ENCODE measurements around the gene FCSK.

FCSK gene

DNA sequence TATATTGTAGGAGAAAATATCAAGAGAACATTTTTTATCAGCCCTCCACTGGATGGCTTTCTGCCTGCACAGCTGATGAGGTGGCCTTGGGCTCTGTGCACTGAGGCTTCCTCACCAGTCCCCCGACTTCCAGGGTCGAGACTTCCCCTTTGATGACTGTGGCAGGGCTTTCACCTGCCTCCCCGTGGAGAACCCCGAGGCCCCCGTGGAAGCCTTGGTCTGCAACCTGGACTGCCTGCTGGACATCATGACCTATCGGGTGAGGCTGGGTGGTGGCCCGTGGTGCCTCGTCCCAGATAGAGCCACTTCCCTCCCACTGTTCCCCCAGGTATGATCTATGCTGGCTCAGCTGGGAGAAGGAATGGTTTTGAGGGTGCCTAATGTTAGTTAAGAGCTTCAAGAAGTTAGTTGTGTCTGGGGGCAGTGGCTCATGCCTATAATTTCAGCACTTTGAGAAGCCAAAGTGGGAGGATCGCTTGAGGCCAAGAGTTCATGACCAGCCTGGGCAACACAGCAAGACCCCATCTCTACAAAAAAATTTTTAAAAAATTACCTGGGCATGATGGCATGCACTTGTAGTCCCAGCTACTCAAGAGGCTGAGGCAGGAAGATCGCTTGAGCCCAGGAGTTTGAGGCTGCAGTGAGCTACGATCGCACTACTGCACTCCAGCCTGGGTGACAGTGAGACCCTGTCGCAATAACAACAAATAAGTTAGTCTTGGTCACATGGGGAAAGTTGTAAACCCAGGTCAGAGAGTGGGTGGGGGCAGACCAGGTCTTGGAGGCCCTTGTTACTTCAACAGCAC, 11.8 kb downstream of the FCSK start:
- Histone ChIP-seq H3K4me1 (ENCODE audit: insufficient read depth, low read length) (no peaks in the 10 kb centered on the region), H3K9me3 (ENCODE audit: insufficient read depth, low read depth, low read length) (no peaks in the 10 kb centered on the region), H3K36me3 (ENCODE audit: insufficient read depth, low read depth, low read length) (no peaks in the 10 kb centered on the region), H3K27ac (ENCODE audit: low read length) (no peak overlapping the region), H3K9ac (ENCODE audit: low read depth, low read length) (no peak overlapping the region), H3K27me3 (ENCODE audit: insufficient read depth, low read length) (no peaks in the 10 kb centered on the region), H3K4me3 (ENCODE audit: low read length) (no peak overlapping the region)

DNA sequence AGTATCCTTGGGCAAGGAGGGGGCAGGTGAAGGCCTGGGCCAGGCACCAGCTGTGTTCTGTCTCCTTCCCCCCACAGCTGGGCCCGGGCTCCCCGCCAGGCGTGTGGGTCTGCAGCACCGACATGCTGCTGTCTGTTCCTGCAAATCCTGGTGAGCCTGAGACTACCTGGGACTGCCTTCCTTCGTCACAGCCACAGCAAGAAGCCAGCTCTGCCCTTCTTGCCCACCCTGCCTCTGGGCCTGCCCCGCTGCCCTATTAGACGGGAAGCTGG, 12.3 kb downstream of the FCSK start:
- Histone ChIP-seq H3K27me3 (ENCODE audit: insufficient read depth, low read length) (no peaks in the 10 kb centered on the region), H3K36me3 (ENCODE audit: insufficient read depth, low read depth, low read length) (no peaks in the 10 kb centered on the region), H3K9ac (ENCODE audit: low read depth, low read length) (no peak overlapping the region), H3K27ac (ENCODE audit: low read length) (no peak overlapping the region), H3K4me1 (ENCODE audit: insufficient read depth, low read length) (no peaks in the 10 kb centered on the region), H3K9me3 (ENCODE audit: insufficient read depth, low read depth, low read length) (no peaks in the 10 kb centered on the region), H3K4me3 (ENCODE audit: low read length) (no peak overlapping the region)

DNA sequence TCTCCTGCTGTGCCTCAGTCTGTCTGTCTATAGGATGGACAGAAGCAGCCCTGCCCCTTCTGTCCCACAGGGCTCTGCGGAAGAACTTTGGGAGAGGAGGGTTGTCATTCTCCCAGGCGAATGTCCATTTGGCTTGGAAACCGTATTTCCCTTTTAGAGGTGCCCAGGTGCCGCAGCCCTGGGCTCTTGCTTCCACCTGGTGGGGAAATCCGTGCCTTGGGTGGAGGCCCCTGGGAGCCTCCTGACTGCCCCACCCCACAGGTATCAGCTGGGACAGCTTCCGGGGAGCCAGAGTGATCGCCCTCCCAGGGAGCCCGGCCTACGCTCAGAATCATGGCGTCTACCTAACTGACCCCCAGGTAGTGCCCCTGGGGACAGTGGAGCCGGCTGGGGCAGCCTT, 12.7 kb downstream of the FCSK start:
- H3K27ac ChIP-seq (ENCODE audit: low read length) = no peak overlapping the region
- H3K9ac ChIP-seq (ENCODE audit: low read depth, low read length) = no peak overlapping the region
- no peaks in the 10 kb centered on the region for H3K36me3 ChIP-seq (ENCODE audit: insufficient read depth, low read depth, low read length)
- H3K9me3 ChIP-seq (ENCODE audit: insufficient read depth, low read depth, low read length) = no peaks in the 10 kb centered on the region
- H3K4me1 ChIP-seq (ENCODE audit: insufficient read depth, low read length) = no peaks in the 10 kb centered on the region
- H3K4me3 ChIP-seq (ENCODE audit: low read length) = no peak overlapping the region
- no peaks in the 10 kb centered on the region for H3K27me3 ChIP-seq (ENCODE audit: insufficient read depth, low read length)

DNA sequence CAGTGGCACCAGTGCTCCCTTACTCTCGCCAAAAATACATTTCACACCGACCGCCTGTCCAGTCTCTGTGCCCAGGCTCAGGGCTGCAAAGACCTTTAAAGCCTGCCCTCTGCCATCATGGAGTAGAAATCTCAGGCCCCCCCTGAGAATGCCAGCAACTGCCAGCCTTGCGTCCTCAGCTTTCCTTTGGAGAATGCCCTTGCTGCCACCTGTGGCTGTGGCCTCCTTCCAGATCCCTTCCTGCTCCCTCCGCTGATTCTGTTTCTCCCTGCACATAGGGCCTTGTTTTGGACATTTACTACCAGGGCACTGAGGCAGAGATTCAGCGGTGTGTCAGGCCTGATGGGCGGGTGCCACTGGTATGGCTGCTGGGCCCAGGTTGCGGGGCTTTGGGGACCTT, 13.2 kb downstream of the FCSK start:
- no peak overlapping the region for H3K9ac ChIP-seq (ENCODE audit: low read depth, low read length)
- no peak overlapping the region for H3K27ac ChIP-seq (ENCODE audit: low read length)
- H3K4me1 ChIP-seq (ENCODE audit: insufficient read depth, low read length) = no peaks in the 10 kb centered on the region
- H3K9me3 ChIP-seq (ENCODE audit: insufficient read depth, low read depth, low read length) = no peaks in the 10 kb centered on the region
- H3K27me3 ChIP-seq (ENCODE audit: insufficient read depth, low read length) = no peaks in the 10 kb centered on the region
- no peaks in the 10 kb centered on the region for H3K36me3 ChIP-seq (ENCODE audit: insufficient read depth, low read depth, low read length)
- no peak overlapping the region for H3K4me3 ChIP-seq (ENCODE audit: low read length)

DNA sequence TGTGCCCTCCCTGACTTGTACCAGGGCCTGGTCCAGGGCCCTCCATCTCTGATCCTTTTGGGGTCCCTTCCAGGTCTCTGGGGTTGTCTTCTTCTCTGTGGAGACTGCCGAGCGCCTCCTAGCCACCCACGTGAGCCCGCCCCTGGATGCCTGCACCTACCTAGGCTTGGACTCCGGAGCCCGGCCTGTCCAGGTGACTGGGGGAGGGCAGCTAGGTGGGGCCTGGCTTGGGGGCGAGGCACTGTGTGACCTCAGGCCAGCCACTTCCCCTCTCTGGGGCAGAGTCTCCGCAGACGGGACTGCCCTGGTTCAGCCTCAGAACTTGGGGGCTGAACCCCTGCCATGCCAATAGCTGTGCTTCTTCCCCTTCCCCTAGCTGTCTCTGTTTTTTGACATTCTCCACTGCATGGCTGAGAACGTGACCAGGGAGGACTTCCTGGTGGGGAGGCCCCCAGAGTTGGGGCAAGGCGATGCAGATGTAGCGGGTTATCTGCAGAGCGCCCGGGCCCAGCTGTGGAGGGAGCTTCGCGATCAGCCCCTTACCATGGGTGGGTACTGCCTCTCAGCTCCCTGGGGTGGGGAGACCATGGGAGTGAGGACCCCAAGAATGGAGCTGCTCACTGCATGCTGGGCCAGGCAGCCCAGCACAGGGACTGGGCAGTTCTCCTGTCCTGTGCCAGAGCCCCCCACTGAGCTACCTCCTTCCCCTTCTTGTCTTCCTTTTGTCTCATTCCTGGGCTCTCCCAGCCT, 14.6 kb downstream of the FCSK start:
- no peaks in the 10 kb centered on the region for H3K36me3 ChIP-seq (ENCODE audit: insufficient read depth, low read depth, low read length)
- no peak overlapping the region for H3K27ac ChIP-seq (ENCODE audit: low read length)
- no peaks in the 10 kb centered on the region for H3K9me3 ChIP-seq (ENCODE audit: insufficient read depth, low read depth, low read length)
- H3K4me3 ChIP-seq (ENCODE audit: low read length) = no peak overlapping the region
- H3K27me3 ChIP-seq (ENCODE audit: insufficient read depth, low read length) = no peaks in the 10 kb centered on the region
- H3K9ac ChIP-seq (ENCODE audit: low read depth, low read length) = no peak overlapping the region
- H3K4me1 ChIP-seq (ENCODE audit: insufficient read depth, low read length) = no peaks in the 10 kb centered on the region

DNA sequence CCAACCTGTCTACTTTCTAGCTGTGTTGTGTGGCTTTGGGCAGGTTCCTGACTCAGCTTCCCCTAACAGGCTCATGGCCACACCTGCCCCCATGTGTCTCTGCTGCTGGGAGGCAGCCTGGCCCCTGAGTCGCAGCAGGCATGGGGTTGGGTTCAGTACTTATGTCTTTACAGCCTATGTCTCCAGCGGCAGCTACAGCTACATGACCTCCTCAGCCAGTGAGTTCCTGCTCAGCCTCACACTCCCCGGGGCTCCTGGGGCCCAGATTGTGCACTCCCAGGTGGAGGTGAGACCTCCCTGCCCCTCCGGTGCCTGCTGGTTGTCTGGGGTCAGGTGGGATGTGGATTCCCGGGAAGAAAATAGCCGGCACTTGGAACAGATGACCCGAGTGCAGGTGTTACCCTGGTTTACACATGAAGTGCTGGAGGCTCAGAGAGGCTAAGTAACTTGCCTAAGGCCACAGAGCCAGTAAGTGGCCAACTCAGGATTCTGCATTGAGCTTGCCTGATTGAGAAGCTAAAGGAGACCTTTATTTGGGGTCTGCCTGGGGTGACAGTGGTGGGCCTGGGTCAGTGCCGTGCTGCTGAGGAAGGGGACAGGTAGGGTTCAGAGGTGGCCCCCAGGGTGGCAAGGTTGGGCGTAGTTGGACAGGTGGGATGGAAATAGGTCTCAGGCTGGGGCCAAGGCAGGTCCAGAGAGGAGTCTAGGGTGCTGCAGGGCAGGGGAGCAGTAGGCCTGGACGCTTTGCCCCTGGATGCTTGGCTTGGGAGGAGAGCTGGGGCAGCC, 15.9 kb downstream of the FCSK start:
- no peaks in the 10 kb centered on the region for H3K27me3 ChIP-seq (ENCODE audit: insufficient read depth, low read length)
- H3K36me3 ChIP-seq (ENCODE audit: insufficient read depth, low read depth, low read length) = no peaks in the 10 kb centered on the region
- H3K4me3 ChIP-seq (ENCODE audit: low read length) = no peak overlapping the region
- no peak overlapping the region for H3K27ac ChIP-seq (ENCODE audit: low read length)
- no peak overlapping the region for H3K9ac ChIP-seq (ENCODE audit: low read depth, low read length)
- no peaks in the 10 kb centered on the region for H3K4me1 ChIP-seq (ENCODE audit: insufficient read depth, low read length)
- no peaks in the 10 kb centered on the region for H3K9me3 ChIP-seq (ENCODE audit: insufficient read depth, low read depth, low read length)

DNA sequence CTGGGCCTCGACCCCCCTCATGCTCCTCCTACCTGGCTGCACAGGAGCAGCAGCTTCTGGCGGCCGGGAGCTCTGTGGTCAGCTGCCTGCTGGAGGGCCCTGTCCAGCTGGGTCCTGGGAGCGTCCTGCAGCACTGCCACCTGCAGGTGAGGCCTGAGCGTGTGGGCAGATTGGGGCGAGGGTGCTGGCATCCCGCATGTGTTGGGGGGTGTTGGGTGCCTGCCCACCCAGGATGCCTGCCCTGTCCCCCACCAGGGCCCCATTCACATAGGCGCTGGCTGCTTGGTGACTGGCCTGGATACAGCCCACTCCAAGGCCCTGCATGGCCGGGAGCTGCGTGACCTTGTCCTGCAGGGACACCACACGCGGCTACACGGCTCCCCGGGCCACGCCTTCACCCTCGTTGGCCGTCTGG, 16.5 kb downstream of the FCSK start:
- Histone ChIP-seq H3K4me1 (ENCODE audit: insufficient read depth, low read length) (no peaks in the 10 kb centered on the region), H3K4me3 (ENCODE audit: low read length) (no peak overlapping the region), H3K27me3 (ENCODE audit: insufficient read depth, low read length) (no peaks in the 10 kb centered on the region), H3K9me3 (ENCODE audit: insufficient read depth, low read depth, low read length) (no peaks in the 10 kb centered on the region), H3K9ac (ENCODE audit: low read depth, low read length) (no peak overlapping the region), H3K36me3 (ENCODE audit: insufficient read depth, low read depth, low read length) (no peaks in the 10 kb centered on the region), H3K27ac (ENCODE audit: low read length) (no peak overlapping the region)

DNA sequence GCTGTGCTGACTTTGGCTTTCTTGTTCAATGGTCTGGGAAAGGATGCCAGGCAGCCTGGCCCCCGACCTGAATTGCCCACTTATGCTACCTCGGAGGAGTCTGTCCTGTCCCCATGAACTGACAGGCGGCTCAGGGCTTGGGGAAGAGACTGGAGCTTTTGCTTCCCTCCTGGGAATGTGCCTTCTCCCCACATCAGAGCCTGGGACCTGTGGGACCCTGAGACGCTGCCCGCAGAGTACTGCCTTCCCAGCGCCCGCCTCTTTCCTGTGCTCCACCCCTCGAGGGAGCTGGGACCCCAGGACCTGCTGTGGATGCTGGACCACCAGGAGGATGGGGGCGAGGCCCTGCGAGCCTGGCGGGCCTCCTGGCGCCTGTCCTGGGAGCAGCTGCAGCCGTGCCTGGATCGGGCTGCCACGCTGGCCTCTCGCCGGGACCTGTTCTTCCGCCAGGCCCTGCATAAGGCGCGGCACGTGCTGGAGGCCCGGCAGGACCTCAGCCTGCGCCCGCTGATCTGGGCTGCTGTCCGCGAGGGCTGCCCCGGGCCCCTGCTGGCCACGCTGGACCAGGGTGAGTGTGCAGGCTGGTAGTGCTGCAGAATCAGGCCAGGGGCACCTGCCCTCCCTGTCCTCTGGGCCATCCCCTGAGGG, 18.5 kb downstream of the FCSK start:
- Histone ChIP-seq H3K4me1 (ENCODE audit: insufficient read depth, low read length) (no peaks in the 10 kb centered on the region), H3K9ac (ENCODE audit: low read depth, low read length) (no peak overlapping the region), H3K27me3 (ENCODE audit: insufficient read depth, low read length) (no peaks in the 10 kb centered on the region), H3K4me3 (ENCODE audit: low read length) (no peak overlapping the region), H3K27ac (ENCODE audit: low read length) (no peak overlapping the region), H3K36me3 (ENCODE audit: insufficient read depth, low read depth, low read length) (no peaks in the 10 kb centered on the region), H3K9me3 (ENCODE audit: insufficient read depth, low read depth, low read length) (no peaks in the 10 kb centered on the region)

DNA sequence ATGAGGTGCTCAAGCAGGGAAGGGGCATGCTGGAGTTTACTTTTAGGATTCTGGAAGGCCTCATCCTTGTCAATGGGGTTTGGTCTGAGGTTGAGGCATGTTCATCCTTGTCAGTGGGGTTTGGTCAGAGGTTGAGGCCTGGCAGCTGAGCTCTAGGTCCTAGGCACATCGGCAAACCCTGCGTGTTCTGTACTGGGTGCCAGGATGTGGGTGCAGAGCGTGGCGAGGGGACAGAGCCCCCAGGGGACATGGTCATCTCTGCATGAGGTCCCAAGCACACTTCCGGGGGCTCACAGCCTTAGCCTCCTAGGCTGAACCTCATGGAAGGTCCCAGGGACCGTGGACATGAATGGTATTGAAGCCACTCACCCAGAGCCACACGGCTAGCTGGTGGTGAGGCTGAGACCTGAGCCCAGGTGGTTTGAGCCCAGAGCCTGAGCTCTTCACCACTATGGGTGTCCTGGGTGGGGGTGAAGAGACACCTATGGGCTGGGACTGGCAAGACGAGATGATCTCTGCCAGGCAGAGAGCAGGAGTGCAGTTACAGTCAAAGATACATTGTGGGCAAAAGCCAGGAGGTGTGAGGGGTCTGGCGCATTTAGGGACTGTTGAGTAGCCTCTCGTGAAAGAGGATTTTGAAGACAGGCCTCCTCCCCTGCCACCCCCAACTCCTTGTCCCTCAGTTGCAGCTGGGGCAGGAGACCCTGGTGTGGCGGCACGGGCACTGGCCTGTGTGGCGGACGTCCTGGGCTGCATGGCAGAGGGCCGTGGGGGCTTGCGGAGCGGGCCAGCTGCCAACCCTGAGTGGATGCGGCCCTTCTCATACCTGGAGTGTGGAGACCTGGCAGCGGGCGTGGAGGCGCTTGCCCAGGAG, 19.3 kb downstream of the FCSK start:
- no peak overlapping the region for H3K4me3 ChIP-seq (ENCODE audit: low read length)
- no peaks in the 10 kb centered on the region for H3K9me3 ChIP-seq (ENCODE audit: insufficient read depth, low read depth, low read length)
- H3K27me3 ChIP-seq (ENCODE audit: insufficient read depth, low read length) = no peaks in the 10 kb centered on the region
- H3K9ac ChIP-seq (ENCODE audit: low read depth, low read length) = no peak overlapping the region
- H3K4me1 ChIP-seq (ENCODE audit: insufficient read depth, low read length) = no peaks in the 10 kb centered on the region
- no peak overlapping the region for H3K27ac ChIP-seq (ENCODE audit: low read length)
- H3K36me3 ChIP-seq (ENCODE audit: insufficient read depth, low read depth, low read length) = no peaks in the 10 kb centered on the region

DNA sequence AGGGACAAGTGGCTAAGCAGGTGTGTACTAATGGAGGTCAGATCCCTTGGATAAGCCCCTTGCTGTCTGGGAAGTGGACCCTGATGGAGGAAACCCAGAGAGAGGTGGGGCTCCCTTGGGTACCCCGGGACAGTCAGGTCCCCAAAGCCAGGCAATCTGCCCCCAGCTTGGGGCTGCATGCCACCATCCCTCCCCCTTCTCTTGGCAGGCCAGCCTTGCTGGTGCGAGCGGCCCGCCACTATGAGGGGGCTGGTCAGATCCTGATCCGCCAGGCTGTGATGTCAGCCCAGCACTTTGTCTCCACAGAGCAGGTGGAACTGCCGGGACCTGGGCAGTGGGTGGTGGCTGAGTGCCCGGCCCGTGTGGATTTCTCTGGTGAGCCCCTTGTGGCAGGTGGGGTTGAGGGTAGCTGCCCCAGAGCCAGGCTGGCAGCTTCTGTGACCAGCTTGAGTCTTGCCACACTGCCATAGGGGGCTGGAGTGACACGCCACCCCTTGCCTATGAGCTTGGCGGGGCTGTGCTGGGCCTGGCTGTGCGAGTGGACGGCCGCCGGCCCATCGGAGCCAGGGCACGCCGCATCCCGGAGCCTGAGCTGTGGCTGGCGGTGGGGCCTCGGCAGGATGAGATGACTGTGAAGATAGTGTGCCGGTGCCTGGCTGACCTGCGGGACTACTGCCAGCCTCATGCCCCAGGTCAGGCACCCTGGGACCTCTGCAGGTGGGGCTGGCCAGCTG, 20.1 kb downstream of the FCSK start:
- H3K4me3 ChIP-seq (ENCODE audit: low read length) = no peak overlapping the region
- no peak overlapping the region for H3K9ac ChIP-seq (ENCODE audit: low read depth, low read length)
- peaks cover under 1% of the 10 kb centered on the region; the same call in 1 of the 2 replicates for H3K36me3 ChIP-seq (ENCODE audit: insufficient read depth, low read depth, low read length)
- no peak overlapping the region for H3K27ac ChIP-seq (ENCODE audit: low read length)
- H3K4me1 ChIP-seq (ENCODE audit: insufficient read depth, low read length) = no peaks in the 10 kb centered on the region
- H3K27me3 ChIP-seq (ENCODE audit: insufficient read depth, low read length) = no peaks in the 10 kb centered on the region
- H3K9me3 ChIP-seq (ENCODE audit: insufficient read depth, low read depth, low read length) = no peaks in the 10 kb centered on the region

Measured in iPS-20b (cell line).